ENCODE measurements around the gene ANO6. TPM values are rescaled to one million over a fixed set of nuclear protein-coding genes. Genes with fewer than 3 reads are reported as not detected.
"Not testable (repeated sequence)": the region's sequence is repeated elsewhere in the genome, so short reads cannot be mapped to it uniquely, and the experiment has no call there.

Gene ANO6
- total RNA-seq, 1 donor from 2014 or later, result 46.2 TPM

DNA sequence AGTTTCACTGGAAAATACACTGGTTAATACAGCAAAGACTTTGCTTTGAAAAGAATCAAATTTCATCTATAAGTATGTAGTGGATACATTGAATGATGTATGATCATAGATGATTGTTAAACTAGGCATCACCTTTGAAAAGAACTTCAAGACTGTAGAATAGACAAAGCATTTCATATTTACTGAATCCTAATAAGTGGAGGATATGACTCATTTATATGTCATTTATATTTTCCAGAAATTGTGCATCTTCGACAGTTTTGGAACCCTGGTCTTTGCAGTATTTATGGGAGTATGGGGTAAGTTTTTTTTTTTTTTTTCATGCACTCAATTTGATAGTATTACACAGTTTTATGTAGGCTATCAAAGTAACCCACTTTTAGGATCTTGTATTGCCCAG lies 161.9 kb downstream of the ANO6 start:
- Histone ChIP-seq H3K27ac (replicated peaks) (no peak overlapping the region), H3K4me1 (no peaks in the 10 kb centered on the region), H3K36me3 (peaks cover 50% of the 10 kb centered on the region), H3K9me3 (replicated peaks) (no peaks in the 10 kb centered on the region), H3K4me3 (no peak overlapping the region), H3K27me3 (ENCODE audit: low read depth) (no peaks in the 10 kb centered on the region)
- no peak for DNase-seq
- TF ChIP-seq, protein P1, sequence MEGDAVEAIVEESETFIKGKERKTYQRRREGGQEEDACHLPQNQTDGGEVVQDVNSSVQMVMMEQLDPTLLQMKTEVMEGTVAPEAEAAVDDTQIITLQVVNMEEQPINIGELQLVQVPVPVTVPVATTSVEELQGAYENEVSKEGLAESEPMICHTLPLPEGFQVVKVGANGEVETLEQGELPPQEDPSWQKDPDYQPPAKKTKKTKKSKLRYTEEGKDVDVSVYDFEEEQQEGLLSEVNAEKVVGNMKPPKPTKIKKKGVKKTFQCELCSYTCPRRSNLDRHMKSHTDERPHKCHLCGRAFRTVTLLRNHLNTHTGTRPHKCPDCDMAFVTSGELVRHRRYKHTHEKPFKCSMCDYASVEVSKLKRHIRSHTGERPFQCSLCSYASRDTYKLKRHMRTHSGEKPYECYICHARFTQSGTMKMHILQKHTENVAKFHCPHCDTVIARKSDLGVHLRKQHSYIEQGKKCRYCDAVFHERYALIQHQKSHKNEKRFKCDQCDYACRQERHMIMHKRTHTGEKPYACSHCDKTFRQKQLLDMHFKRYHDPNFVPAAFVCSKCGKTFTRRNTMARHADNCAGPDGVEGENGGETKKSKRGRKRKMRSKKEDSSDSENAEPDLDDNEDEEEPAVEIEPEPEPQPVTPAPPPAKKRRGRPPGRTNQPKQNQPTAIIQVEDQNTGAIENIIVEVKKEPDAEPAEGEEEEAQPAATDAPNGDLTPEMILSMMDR (IDR thresholded peaks at IDR 0.05; ENCODE audit: borderline replicate concordance), result no peak
- intact Hi-C loops (cut with micrococcal nuclease), result no loop called here

DNA sequence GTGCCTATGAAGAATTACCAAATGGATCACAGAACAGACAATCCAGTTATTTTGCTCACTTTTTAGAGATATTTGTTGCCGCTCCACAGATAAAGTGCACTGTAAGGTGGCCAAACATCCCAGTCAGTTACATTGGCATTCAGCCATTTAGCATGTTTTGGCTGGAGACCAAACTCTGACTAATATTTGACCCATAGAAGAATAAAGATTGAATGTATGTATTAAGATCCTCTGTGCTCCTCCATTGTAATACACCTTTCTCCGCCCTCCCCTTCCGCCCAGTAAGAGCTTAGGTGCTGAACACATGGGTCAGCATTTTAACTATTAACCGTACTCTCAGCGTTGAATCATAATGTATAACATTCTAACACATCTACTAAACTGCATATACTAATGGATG lies 163.4 kb downstream of the ANO6 start:
- Histone ChIP-seq H3K27ac (replicated peaks) (no peak overlapping the region), H3K36me3 (peaks cover 64% of the 10 kb centered on the region), H3K4me1 (no peaks in the 10 kb centered on the region), H3K4me3 (no peak overlapping the region), H3K9me3 (replicated peaks) (no peaks in the 10 kb centered on the region), H3K27me3 (ENCODE audit: low read depth) (no peaks in the 10 kb centered on the region)
- TF ChIP-seq, protein P1 (IDR thresholded peaks at IDR 0.05; ENCODE audit: borderline replicate concordance), result no peak
- intact Hi-C loops (cut with micrococcal nuclease), result no loop called here
- no peak for DNase-seq

DNA sequence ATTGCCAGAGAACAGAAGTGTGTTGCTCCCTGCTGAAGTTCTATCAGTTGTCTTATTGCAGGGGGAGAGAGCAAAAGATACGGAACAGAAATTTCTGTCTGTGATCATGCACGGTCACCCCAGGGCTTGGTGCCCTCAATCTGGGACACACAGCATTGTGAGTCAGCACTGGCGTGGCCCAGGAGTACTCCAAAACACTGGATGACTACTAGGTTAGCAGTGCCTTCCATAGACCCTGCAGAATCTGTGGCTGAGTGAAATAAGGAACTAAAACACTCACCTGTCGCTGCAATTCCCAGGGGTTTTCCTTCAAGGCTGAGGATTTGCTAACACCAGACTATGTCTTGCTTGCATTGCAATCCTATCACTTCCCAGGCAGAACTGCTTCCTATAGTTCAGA lies 165.5 kb downstream of the ANO6 start:
- Histone ChIP-seq H3K4me3 (no peak overlapping the region), H3K27me3 (ENCODE audit: low read depth) (no peaks in the 10 kb centered on the region), H3K4me1 (no peaks in the 10 kb centered on the region), H3K36me3 (peaks cover 82% of the 10 kb centered on the region), H3K9me3 (replicated peaks) (no peaks in the 10 kb centered on the region), H3K27ac (replicated peaks) (no peak overlapping the region)
- intact Hi-C loops (cut with micrococcal nuclease), result loop anchor here (10.0 kb wide), 1 partner anchor 197 kb away; no protein-coding TSS in a partner anchor
- no peak for DNase-seq
- TF ChIP-seq, protein P1 (IDR thresholded peaks at IDR 0.05; ENCODE audit: borderline replicate concordance), result no peak

DNA sequence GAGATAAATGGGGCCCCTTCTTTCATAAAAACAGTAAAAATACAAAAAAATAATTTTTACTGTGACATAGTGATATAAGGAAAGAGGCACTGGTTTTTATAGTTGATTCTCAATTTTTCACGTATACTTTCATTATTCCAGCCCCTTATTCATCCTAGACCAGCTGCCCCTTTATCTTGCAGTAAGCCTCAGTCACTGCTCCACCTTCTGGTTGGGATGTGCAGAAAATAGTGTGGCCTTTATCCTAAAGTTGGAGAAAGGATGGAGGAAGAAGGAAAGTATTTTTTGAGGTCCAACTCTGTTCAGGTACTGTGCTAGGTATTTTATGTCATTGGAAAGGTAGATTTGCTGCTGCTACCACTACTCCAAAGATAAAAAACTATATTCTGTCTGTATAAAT lies 172.7 kb downstream of the ANO6 start:
- Histone ChIP-seq H3K4me1 (no peaks in the 10 kb centered on the region), H3K27ac (replicated peaks) (no peak overlapping the region), H3K4me3 (no peak overlapping the region), H3K36me3 (peaks cover 62% of the 10 kb centered on the region), H3K9me3 (replicated peaks) (no peaks in the 10 kb centered on the region), H3K27me3 (ENCODE audit: low read depth) (no peaks in the 10 kb centered on the region)
- intact Hi-C loops (cut with micrococcal nuclease), result loop anchor here (10.0 kb wide), 1 partner anchor 204 kb away; no protein-coding TSS in a partner anchor
- no peak for DNase-seq
- TF ChIP-seq, protein P1 (IDR thresholded peaks at IDR 0.05; ENCODE audit: borderline replicate concordance), result peak; percentile 73

DNA sequence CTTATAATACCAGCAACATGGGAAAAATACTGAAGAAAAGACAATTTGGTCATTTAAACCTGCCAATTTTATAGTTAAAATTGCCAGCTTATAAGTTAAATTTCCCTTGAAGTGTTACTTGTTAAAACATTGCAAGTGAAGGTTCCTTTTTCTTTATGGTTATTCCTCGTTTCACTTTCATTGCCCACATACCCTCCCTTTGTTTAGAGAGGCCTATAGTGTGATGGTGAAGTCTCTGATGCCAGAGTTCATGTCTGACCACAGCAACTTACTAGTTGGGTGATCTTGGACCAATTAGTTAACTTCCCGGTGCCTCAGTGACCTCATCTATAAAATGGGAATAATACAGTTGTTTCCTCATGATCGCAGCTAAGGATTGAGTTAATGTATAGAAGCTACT lies 173.5 kb downstream of the ANO6 start:
- TF ChIP-seq, protein P1 (IDR thresholded peaks at IDR 0.05; ENCODE audit: borderline replicate concordance), result no peak
- peaks cover 53% of the 10 kb centered on the region for H3K36me3 ChIP-seq
- no peak overlapping the region for H3K27ac ChIP-seq (replicated peaks)
- no peak for DNase-seq
- intact Hi-C loops (cut with micrococcal nuclease), result loop anchor here (10.0 kb wide), 1 partner anchor 205 kb away; no protein-coding TSS in a partner anchor
- H3K4me3 ChIP-seq, result no peak overlapping the region
- H3K9me3 ChIP-seq (replicated peaks), result no peaks in the 10 kb centered on the region
- H3K27me3 ChIP-seq (ENCODE audit: low read depth), result no peaks in the 10 kb centered on the region
- H3K4me1 ChIP-seq, result no peaks in the 10 kb centered on the region

DNA sequence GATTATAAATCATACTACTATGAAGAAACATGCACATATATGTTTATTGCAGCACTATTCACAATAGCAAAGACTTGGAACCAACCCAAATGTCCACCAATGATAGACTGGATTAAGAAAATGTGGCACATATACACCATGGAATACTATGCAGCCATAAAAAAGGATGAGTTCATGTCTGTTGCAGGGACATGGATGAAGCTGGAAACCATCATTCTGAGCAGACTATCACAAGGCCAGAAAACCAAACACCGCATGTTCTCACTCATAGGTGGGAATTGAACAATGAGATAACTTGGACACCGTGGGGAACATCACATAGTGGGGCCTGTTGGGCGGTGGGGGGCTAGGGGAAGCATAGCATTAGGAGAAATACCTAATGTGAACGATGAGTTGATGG lies 181.6 kb downstream of the ANO6 start:
- H3K4me1 ChIP-seq, result peaks cover 22% of the 10 kb centered on the region
- H3K36me3 ChIP-seq, result peaks cover 18% of the 10 kb centered on the region
- intact Hi-C loops (cut with micrococcal nuclease); H3K27me3 ChIP-seq (ENCODE audit: low read depth); H3K27ac ChIP-seq (replicated peaks); DNase-seq; H3K4me3 ChIP-seq: not testable (repeated sequence)
- H3K9me3 ChIP-seq (replicated peaks), result peaks cover 19% of the 10 kb centered on the region

Data from left ventricle myocardium inferior (tissue), 1 donor.